ENCODE data around the gene OR4D1. TPM values are rescaled to one million over a fixed set of nuclear protein-coding genes. Genes with fewer than 3 reads are reported as not detected.

Gene OR4D1
- total and polyA plus RNA-seq, 7 donors, result 0.07 TPM; not detected in 6

DNA sequence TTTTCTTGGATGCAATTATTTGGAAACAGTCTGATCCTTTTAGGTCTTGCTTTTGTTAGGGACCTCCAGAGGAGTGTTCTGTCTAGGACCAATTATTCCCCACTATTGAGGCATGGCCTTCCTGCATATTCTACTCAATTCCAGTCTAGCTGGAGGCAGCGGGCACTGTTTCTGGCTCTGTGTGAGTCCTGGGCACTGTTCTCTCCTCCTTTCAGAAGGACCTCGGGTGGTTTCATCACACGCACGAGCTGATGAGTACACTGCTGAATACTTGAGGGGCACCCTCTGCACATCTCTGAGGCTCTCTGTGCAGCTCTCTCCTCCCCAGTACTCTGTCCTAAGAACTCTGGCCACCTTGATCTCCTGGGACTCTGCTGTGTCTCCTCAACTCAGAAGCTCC lies 34.2 kb upstream of the OR4D1 start:
- Histone ChIP-seq H3K4me1 (no peaks in the 10 kb centered on the region), H3K4me3 (no peak overlapping the region), H3K27me3 (no peaks in the 10 kb centered on the region), H3K27ac (no peak overlapping the region), H3K9me3 (no peaks in the 10 kb centered on the region), H3K36me3 (no peaks in the 10 kb centered on the region)
- no peak for DNase-seq
- WGBS, 2 donors, result 83 to 87% methylated on average over 4 of the region's 4 CpGs
- TF ChIP-seq, protein P1, sequence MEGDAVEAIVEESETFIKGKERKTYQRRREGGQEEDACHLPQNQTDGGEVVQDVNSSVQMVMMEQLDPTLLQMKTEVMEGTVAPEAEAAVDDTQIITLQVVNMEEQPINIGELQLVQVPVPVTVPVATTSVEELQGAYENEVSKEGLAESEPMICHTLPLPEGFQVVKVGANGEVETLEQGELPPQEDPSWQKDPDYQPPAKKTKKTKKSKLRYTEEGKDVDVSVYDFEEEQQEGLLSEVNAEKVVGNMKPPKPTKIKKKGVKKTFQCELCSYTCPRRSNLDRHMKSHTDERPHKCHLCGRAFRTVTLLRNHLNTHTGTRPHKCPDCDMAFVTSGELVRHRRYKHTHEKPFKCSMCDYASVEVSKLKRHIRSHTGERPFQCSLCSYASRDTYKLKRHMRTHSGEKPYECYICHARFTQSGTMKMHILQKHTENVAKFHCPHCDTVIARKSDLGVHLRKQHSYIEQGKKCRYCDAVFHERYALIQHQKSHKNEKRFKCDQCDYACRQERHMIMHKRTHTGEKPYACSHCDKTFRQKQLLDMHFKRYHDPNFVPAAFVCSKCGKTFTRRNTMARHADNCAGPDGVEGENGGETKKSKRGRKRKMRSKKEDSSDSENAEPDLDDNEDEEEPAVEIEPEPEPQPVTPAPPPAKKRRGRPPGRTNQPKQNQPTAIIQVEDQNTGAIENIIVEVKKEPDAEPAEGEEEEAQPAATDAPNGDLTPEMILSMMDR (IDR thresholded peaks at IDR 0.05), result no peak
- no peak for TF ChIP-seq POLR2AphosphoS5 (IDR thresholded peaks at IDR 0.05)
- no peak for TF ChIP-seq POLR2A (IDR thresholded peaks at IDR 0.05)
- no peak for TF ChIP-seq EP300 (IDR thresholded peaks at IDR 0.05)
- intact Hi-C loops (cut with DNase I), result loop anchor here (2.0 to 10.0 kb wide), 3 partner anchors 107 to 979 kb away; partner anchors contain the start of gene SRSF1

DNA sequence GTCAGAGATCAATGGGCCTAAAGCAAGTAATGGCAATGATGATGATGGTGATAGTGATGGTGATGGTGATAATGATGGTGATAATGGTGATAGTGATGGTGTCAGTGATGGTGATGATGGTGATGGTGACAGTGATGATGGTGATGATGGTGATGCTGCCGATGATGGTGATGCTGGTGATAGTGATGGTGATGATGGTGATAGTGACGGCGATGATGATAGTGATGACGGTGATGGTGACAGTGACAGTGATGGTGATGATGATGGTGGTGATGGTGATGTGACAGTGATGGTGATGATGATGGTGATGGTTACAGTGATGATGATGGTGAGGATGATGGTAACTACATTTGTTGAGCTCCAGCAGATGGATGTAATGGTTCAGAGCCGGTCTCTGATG lies 30.8 kb upstream of the OR4D1 start:
- intact Hi-C loops (cut with DNase I), result loop anchor here (10.0 kb wide), 1 partner anchor 983 kb away; no protein-coding TSS in a partner anchor

GRCh38 chr17:58119491-58119890 lies 28.7 kb upstream of the OR4D1 start:
- no peak overlapping the region for H3K27ac ChIP-seq
- intact Hi-C loops (cut with DNase I), result loop anchor here (10.0 kb wide), 1 partner anchor 985 kb away; no protein-coding TSS in a partner anchor
- no peaks in the 10 kb centered on the region for H3K36me3 ChIP-seq
- TF ChIP-seq, protein P1 (IDR thresholded peaks at IDR 0.05), result no peak
- no peak for TF ChIP-seq POLR2AphosphoS5 (IDR thresholded peaks at IDR 0.05)
- no peak for TF ChIP-seq EP300 (IDR thresholded peaks at IDR 0.05)
- TF ChIP-seq POLR2A (IDR thresholded peaks at IDR 0.05), result no peak
- 67 to 74% methylated on average over 3 of the region's 3 CpGs for WGBS, 2 donors
- no peak overlapping the region for H3K4me3 ChIP-seq
- H3K9me3 ChIP-seq, result no peaks in the 10 kb centered on the region
- no peaks in the 10 kb centered on the region for H3K4me1 ChIP-seq
- no peaks in the 10 kb centered on the region for H3K27me3 ChIP-seq
- DNase-seq, result no peak

More for the DNA sequence above, 30.8 kb upstream of the OR4D1 start:
- no peaks in the 10 kb centered on the region for H3K4me1 ChIP-seq
- WGBS, 2 donors, result 90 to 94% methylated on average over 5 of the region's 5 CpGs
- H3K27me3 ChIP-seq, result no peaks in the 10 kb centered on the region
- TF ChIP-seq EP300 (IDR thresholded peaks at IDR 0.05), result no peak
- TF ChIP-seq POLR2A (IDR thresholded peaks at IDR 0.05), result no peak
- no peaks in the 10 kb centered on the region for H3K9me3 ChIP-seq
- DNase-seq, result no peak
- no peak overlapping the region for H3K27ac ChIP-seq
- no peak overlapping the region for H3K4me3 ChIP-seq
- H3K36me3 ChIP-seq, result no peaks in the 10 kb centered on the region

- H3K27me3 ChIP-seq, result no peaks in the 10 kb centered on the region
- no peak for DNase-seq
- H3K36me3 ChIP-seq, result no peaks in the 10 kb centered on the region
- no peak overlapping the region for H3K27ac ChIP-seq
- no peak for TF ChIP-seq EP300 (IDR thresholded peaks at IDR 0.05)
- TF ChIP-seq POLR2AphosphoS5 (IDR thresholded peaks at IDR 0.05), result no peak
- TF ChIP-seq, protein P1 (IDR thresholded peaks at IDR 0.05), result no peak
- no peak for TF ChIP-seq POLR2A (IDR thresholded peaks at IDR 0.05)
- no peaks in the 10 kb centered on the region for H3K4me1 ChIP-seq
- H3K9me3 ChIP-seq, result no peaks in the 10 kb centered on the region
- H3K4me3 ChIP-seq, result no peak overlapping the region
- intact Hi-C loops (cut with DNase I), result no loop called here
- WGBS, 2 donors, result 18 to 25% methylated on average over 7 of the region's 7 CpGs
Observed at GRCh38 chr17:58120195-58120822, 27.9 kb upstream of the OR4D1 start.

GRCh38 chr17:58121925-58122324 lies 26.3 kb upstream of the OR4D1 start:
- Histone ChIP-seq H3K9me3 (no peaks in the 10 kb centered on the region), H3K4me1 (no peaks in the 10 kb centered on the region), H3K27ac (no peak overlapping the region), H3K4me3 (no peak overlapping the region), H3K27me3 (no peaks in the 10 kb centered on the region), H3K36me3 (no peaks in the 10 kb centered on the region)
- no peak for TF ChIP-seq POLR2AphosphoS5 (IDR thresholded peaks at IDR 0.05)
- TF ChIP-seq, protein P1 (IDR thresholded peaks at IDR 0.05), result no peak
- TF ChIP-seq EP300 (IDR thresholded peaks at IDR 0.05), result no peak
- TF ChIP-seq POLR2A (IDR thresholded peaks at IDR 0.05), result no peak
- WGBS, 2 donors, result 55 to 60% methylated on average over 5 of the region's 5 CpGs
- intact Hi-C loops (cut with DNase I), result no loop called here
- DNase-seq, result no peak

All from sigmoid colon (tissue), 7 donors.